HL-60 (cell line): Measurements from ENCODE around the gene XYLB.

Source experiments
- POLR2AphosphoS5 ChIP-seq: IDR thresholded peaks from 2 replicates; pipeline ENCODE4 v1.6.1; 2012; ENCODE audit warnings: low read depth
- TF ChIP-seq, protein P1 (sequence below): IDR thresholded peaks from one replicate; pipeline ENCODE4 v1.5.1; 2011; ENCODE audit warnings: low read length, control low read depth, inconsistent platforms; ENCODE audit not compliant: insufficient read depth

GRCh38 chr3:38332201-38332600 lies 14.4 kb upstream of the XYLB start:
- TF ChIP-seq, protein P1, sequence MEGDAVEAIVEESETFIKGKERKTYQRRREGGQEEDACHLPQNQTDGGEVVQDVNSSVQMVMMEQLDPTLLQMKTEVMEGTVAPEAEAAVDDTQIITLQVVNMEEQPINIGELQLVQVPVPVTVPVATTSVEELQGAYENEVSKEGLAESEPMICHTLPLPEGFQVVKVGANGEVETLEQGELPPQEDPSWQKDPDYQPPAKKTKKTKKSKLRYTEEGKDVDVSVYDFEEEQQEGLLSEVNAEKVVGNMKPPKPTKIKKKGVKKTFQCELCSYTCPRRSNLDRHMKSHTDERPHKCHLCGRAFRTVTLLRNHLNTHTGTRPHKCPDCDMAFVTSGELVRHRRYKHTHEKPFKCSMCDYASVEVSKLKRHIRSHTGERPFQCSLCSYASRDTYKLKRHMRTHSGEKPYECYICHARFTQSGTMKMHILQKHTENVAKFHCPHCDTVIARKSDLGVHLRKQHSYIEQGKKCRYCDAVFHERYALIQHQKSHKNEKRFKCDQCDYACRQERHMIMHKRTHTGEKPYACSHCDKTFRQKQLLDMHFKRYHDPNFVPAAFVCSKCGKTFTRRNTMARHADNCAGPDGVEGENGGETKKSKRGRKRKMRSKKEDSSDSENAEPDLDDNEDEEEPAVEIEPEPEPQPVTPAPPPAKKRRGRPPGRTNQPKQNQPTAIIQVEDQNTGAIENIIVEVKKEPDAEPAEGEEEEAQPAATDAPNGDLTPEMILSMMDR = no peak
- TF ChIP-seq POLR2AphosphoS5 = no peak
